ENCODE results near the gene WDR19. TPM values are rescaled to one million over a fixed set of nuclear protein-coding genes. Genes with fewer than 3 reads are reported as not detected.

Gene WDR19
- total RNA-seq, 1 experiment from 2014 or later, result 11.9 TPM

GRCh38 chr4:39256436-39256835 lies 74.1 kb downstream of the WDR19 start:
- Mint-ChIP-seq H3K36me3 (ENCODE audit: insufficient read depth, unreplicated experiment) (no peaks in the 10 kb centered on the region), H3K9me3 (ENCODE audit: unreplicated experiment) (no peaks in the 10 kb centered on the region)

GRCh38 chr4:39259571-39260330 lies 77.4 kb downstream of the WDR19 start:
- no peak overlapping the region for H3K27ac Mint-ChIP-seq (ENCODE audit: unreplicated experiment)
- BruUV-seq (replicated peaks), result no TSS peak
- no peaks in the 10 kb centered on the region for H3K36me3 Mint-ChIP-seq (ENCODE audit: insufficient read depth, unreplicated experiment)
- peaks cover 6% of the 10 kb centered on the region for H3K4me1 Mint-ChIP-seq (ENCODE audit: low read depth, unreplicated experiment)
- DNase-seq, result no peak
- H3K27me3 ChIP-seq (replicated peaks; ENCODE audit: control insufficient read depth, insufficient read depth, low read length), result no peaks in the 10 kb centered on the region
- ChIA-PET POLR2A (no interaction called here), CTCF (interaction anchor here (0.6 kb wide), 1 partner anchor 289 kb away, joined by 3 read pairs; no protein-coding TSS in a partner anchor)
- H3K4me3 ChIP-seq (ENCODE audit: low read depth, low read length), result no peak overlapping the region
- no peaks in the 10 kb centered on the region for H3K9me3 ChIP-seq
- no peaks in the 10 kb centered on the region; the same call in 1 of the 2 replicates for H3K4me1 ChIP-seq
- H3K9me3 Mint-ChIP-seq (ENCODE audit: unreplicated experiment), result no peaks in the 10 kb centered on the region
- H3K36me3 ChIP-seq (ENCODE audit: control insufficient read depth, insufficient read depth, low read length), result no peaks in the 10 kb centered on the region
- no peak overlapping the region for H3K4me3 Mint-ChIP-seq (ENCODE audit: unreplicated experiment)
- H3K27me3 Mint-ChIP-seq (ENCODE audit: insufficient read depth, unreplicated experiment), result no peaks in the 10 kb centered on the region
- no peak for TF ChIP-seq CTCF (IDR thresholded peaks at IDR 0.05; ENCODE audit: insufficient read depth in 1 of 2, low read depth in 1 of 2, low read length in 1 of 2, severe bottlenecking in 1 of 2, unreplicated experiment in 1 of 2)
- intact Hi-C loops (cut with micrococcal nuclease; ENCODE audit: unreplicated experiment), result no loop called here

More at GRCh38 chr4:39256436-39256835, 74.1 kb downstream of the WDR19 start:
- Mint-ChIP-seq H3K27ac (ENCODE audit: unreplicated experiment) (no peak overlapping the region), H3K4me3 (ENCODE audit: unreplicated experiment) (no peak overlapping the region), H3K27me3 (ENCODE audit: insufficient read depth, unreplicated experiment) (no peaks in the 10 kb centered on the region), H3K4me1 (ENCODE audit: low read depth, unreplicated experiment) (no peaks in the 10 kb centered on the region)
- no peaks in the 10 kb centered on the region for H3K36me3 ChIP-seq (ENCODE audit: control insufficient read depth, insufficient read depth, low read length)
- BruUV-seq (replicated peaks), result no TSS peak
- no peak for DNase-seq
- H3K9me3 ChIP-seq, result no peaks in the 10 kb centered on the region
- intact Hi-C loops (cut with micrococcal nuclease; ENCODE audit: unreplicated experiment), result no loop called here
- no peak for TF ChIP-seq CTCF (IDR thresholded peaks at IDR 0.05; ENCODE audit: insufficient read depth in 1 of 2, low read depth in 1 of 2, low read length in 1 of 2, severe bottlenecking in 1 of 2, unreplicated experiment in 1 of 2)
- ChIA-PET POLR2A (no interaction called here), CTCF (no interaction called here)
- no peak overlapping the region for H3K4me3 ChIP-seq (ENCODE audit: low read depth, low read length)
- H3K27me3 ChIP-seq (replicated peaks; ENCODE audit: control insufficient read depth, insufficient read depth, low read length), result no peaks in the 10 kb centered on the region
- no peaks in the 10 kb centered on the region; the same call in 1 of the 2 replicates for H3K4me1 ChIP-seq

GRCh38 chr4:39263895-39264294 lies 81.6 kb downstream of the WDR19 start:
- POLR2A ChIA-PET, result no interaction called here
- no peak for DNase-seq
- peaks cover 6% of the 10 kb centered on the region for H3K4me1 Mint-ChIP-seq (ENCODE audit: low read depth, unreplicated experiment)

More at GRCh38 chr4:39263895-39264294, 81.6 kb downstream of the WDR19 start:
- H3K36me3 ChIP-seq (ENCODE audit: control insufficient read depth, insufficient read depth, low read length), result no peaks in the 10 kb centered on the region
- intact Hi-C loops (cut with micrococcal nuclease; ENCODE audit: unreplicated experiment), result no loop called here
- no peak for TF ChIP-seq CTCF (IDR thresholded peaks at IDR 0.05; ENCODE audit: insufficient read depth in 1 of 2, low read depth in 1 of 2, low read length in 1 of 2, severe bottlenecking in 1 of 2, unreplicated experiment in 1 of 2)
- H3K4me1 ChIP-seq, result no peaks in the 10 kb centered on the region
- Mint-ChIP-seq H3K9me3 (ENCODE audit: unreplicated experiment) (no peaks in the 10 kb centered on the region), H3K27me3 (ENCODE audit: insufficient read depth, unreplicated experiment) (no peaks in the 10 kb centered on the region), H3K27ac (ENCODE audit: unreplicated experiment) (no peak overlapping the region), H3K4me3 (ENCODE audit: unreplicated experiment) (no peak overlapping the region), H3K36me3 (ENCODE audit: insufficient read depth, unreplicated experiment) (no peaks in the 10 kb centered on the region)
- H3K4me3 ChIP-seq (ENCODE audit: low read depth, low read length), result no peak overlapping the region
- H3K27me3 ChIP-seq (replicated peaks; ENCODE audit: control insufficient read depth, insufficient read depth, low read length), result no peaks in the 10 kb centered on the region
- no peaks in the 10 kb centered on the region for H3K9me3 ChIP-seq
- CTCF ChIA-PET, result no interaction called here
- BruUV-seq (replicated peaks), result no TSS peak

Data from Caco-2 (cell line).